Kidney (tissue), 14 donors: ENCODE data around the gene RAPGEF6. TPM values are rescaled to one million over a fixed set of nuclear protein-coding genes. Genes with fewer than 3 reads are reported as not detected.
A peak's percentile ranks its signal among the peaks of the same experiment; 100 is the strongest.

Experiments
- DNase-seq, 5 donors: peaks; one replicate each; pipeline ENCODE4 v3.0.0-alpha.2; 2013 to 2020
- FAIRE-seq: peaks from 2 replicates; lab custom pipeline; 2012; peaks lifted over from hg19 to GRCh38; lab: Jason Lieb, UNC
- H3K27ac ChIP-seq, 2 donors: one replicate each; pipeline ENCODE4 v1.7.0; 2013; ENCODE audit warnings: low read depth in 2 of 2, low read length in 2 of 2, inconsistent platforms in 1 of 2
- H3K27me3 ChIP-seq: one replicate; pipeline ENCODE4 v1.7.1; 2013; ENCODE audit warnings: low read length, inconsistent platforms; ENCODE audit not compliant: control insufficient read depth, insufficient read depth
- H3K36me3 ChIP-seq, 3 donors: one replicate each; pipeline versions ENCODE4 v1.7.0 to v1.7.1; 2013; ENCODE audit warnings: low read length in 3 of 3, control low read depth in 1 of 3, inconsistent platforms in 1 of 3; ENCODE audit not compliant: insufficient read depth in 3 of 3, control insufficient read depth in 2 of 3
- H3K4me1 ChIP-seq, 3 donors: one replicate each; pipeline versions ENCODE4 v1.7.0 to v1.7.1; 2013; ENCODE audit warnings: low read length in 3 of 3, inconsistent platforms in 1 of 3, low read depth in 1 of 3; ENCODE audit not compliant: control insufficient read depth in 2 of 3, insufficient read depth in 2 of 3
- H3K4me3 ChIP-seq, 3 donors: one replicate each; pipeline versions ENCODE4 v1.7.0 to v1.8.1; 2013; ENCODE audit warnings: low read length in 3 of 3, control low read depth in 1 of 3, inconsistent platforms in 1 of 3
- H3K9ac ChIP-seq, 3 donors: one replicate each; pipeline versions ENCODE4 v1.7.0 to v1.7.1; 2013; ENCODE audit warnings: low read length in 3 of 3, control low read depth in 1 of 3, inconsistent platforms in 1 of 3
- H3K9me3 ChIP-seq, 3 donors: one replicate each; pipeline versions ENCODE4 v1.7.0 to v1.7.1; 2013; ENCODE audit warnings: low read length in 3 of 3, control low read depth in 1 of 3, inconsistent platforms in 1 of 3; ENCODE audit not compliant: control insufficient read depth in 2 of 3, insufficient read depth in 1 of 3
- intact Hi-C: fragments of 100-400 bp; cut with DNase I; formaldehyde crosslinking; loops from one replicate; pipeline ENCODE4 v1.11.1; 2022
- polyA plus RNA-seq: library from polyadenylated mRNA; stranded (reverse); fragments of 350-450 nt; fragmentation: Illumina TruSeq; extraction: RNeasy Lipid Tissue Mini Kit (QIAGEN cat#74804); gene quantifications from one replicate; pipeline ENCODE4 v1.2.3, GENCODE V29; 2014; ENCODE audit warnings: low read depth, low replicate concordance; ENCODE audit not compliant: insufficient read depth
- total RNA-seq: library from RNA; stranded (reverse); fragmentation: NEBNext Ultra II Directional; extraction: Animal tissue kit (Norgen Biotek cat#: 25700); gene quantifications from one replicate; pipeline ENCODE4 v1.2.1, GENCODE V29; 2021
- TF ChIP-seq, protein P1 (sequence below): IDR thresholded peaks from 3 replicates; pipeline ENCODE4 v1.5.1; 2012; ENCODE audit warnings: mild to moderate bottlenecking, moderate library complexity, borderline replicate concordance; ENCODE audit not compliant: insufficient read depth; ENCODE audit errors: extremely low read depth
- donor health status: control.
- donor health status: control.
- donor health status: control.
- donor health status: control.
- donor health status: control.
- donor health status: DM: yes; HTN: yes; CAD: no.
- donor health status: Normal renal cell carcinoma (clear cell type).

RAPGEF6 gene
- total and polyA plus RNA-seq, 2 donors from 2014 or later = 1.8 to 28.6 TPM

DNA sequence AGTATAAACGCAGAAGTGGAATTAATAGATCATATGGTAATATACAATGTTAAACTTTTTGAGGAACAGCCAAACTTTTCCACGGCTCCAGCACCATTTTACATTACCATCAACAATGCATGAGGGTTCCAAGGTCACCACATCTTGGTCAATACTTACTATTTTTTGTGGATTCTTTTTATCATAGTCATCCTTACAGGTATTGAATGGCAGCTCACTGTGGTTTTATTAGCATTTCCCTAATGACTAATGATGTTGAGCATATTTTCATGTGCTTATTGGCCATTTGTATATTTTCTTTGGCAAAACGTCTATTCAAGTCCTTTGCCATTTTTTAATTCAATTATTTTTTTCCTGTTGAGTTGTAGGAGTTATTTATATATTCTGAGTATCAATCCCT, 14.1 kb upstream of the RAPGEF6 start:
- Histone ChIP-seq H3K9ac (no peak overlapping the region), H3K36me3 (peaks cover 3 to 33% (median 11%) of the 10 kb centered on the region in 3 donors), H3K27me3 (no peaks in the 10 kb centered on the region), H3K27ac (no peak overlapping the region), H3K9me3 (no peaks in the 10 kb centered on the region), H3K4me3 (no peak overlapping the region), H3K4me1 (no peaks in the 10 kb centered on the region)
- TF ChIP-seq, protein P1, sequence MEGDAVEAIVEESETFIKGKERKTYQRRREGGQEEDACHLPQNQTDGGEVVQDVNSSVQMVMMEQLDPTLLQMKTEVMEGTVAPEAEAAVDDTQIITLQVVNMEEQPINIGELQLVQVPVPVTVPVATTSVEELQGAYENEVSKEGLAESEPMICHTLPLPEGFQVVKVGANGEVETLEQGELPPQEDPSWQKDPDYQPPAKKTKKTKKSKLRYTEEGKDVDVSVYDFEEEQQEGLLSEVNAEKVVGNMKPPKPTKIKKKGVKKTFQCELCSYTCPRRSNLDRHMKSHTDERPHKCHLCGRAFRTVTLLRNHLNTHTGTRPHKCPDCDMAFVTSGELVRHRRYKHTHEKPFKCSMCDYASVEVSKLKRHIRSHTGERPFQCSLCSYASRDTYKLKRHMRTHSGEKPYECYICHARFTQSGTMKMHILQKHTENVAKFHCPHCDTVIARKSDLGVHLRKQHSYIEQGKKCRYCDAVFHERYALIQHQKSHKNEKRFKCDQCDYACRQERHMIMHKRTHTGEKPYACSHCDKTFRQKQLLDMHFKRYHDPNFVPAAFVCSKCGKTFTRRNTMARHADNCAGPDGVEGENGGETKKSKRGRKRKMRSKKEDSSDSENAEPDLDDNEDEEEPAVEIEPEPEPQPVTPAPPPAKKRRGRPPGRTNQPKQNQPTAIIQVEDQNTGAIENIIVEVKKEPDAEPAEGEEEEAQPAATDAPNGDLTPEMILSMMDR = no peak
- FAIRE-seq (peak; percentile 80), DNase-seq (no peak)
- intact Hi-C loops = no loop called here

DNA sequence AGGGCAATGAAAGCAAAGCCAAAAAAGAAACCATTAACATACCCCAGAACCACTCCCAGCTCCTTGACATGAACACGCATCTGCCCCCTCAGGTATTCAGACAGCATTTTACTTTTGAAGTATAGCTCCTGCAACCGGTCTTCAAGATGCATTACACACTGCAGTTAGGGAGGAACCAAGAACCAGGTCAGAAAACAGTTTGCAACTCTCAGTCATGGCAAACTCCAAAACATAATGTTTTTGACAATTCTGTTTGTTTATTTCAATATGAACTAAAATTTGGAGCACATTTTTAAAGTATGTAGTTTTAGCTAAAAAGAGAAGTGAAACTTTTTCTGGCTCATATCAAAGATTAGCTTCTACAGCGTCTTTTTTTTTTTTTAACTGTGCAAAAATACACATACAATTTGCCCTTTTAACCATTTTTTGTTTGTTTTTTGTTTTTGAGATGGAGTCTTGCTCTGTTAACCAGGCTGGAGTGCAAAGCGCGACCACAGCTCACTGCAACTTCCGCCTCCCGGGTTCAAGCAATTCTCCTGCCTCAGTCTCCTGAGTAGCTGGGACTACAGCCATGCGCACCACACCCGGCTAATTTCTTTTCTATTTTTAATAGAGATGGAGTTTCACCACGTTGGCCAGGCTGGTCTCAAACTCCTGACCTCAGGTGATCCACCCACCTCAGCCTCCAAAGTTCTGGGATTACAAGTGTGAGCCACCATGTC, 12.2 kb upstream of the RAPGEF6 start:
- H3K27me3 ChIP-seq = no peaks in the 10 kb centered on the region
- TF ChIP-seq, protein P1 = no peak
- FAIRE-seq (no peak), DNase-seq (no peak)
- H3K4me1 ChIP-seq = no peaks in the 10 kb centered on the region
- peaks cover 3 to 29% (median 11%) of the 10 kb centered on the region in 3 donors for H3K36me3 ChIP-seq
- no peak overlapping the region for H3K27ac ChIP-seq
- H3K4me3 ChIP-seq = no peak overlapping the region
- H3K9me3 ChIP-seq = no peaks in the 10 kb centered on the region
- no peak overlapping the region for H3K9ac ChIP-seq
- intact Hi-C loops = no loop called here

DNA sequence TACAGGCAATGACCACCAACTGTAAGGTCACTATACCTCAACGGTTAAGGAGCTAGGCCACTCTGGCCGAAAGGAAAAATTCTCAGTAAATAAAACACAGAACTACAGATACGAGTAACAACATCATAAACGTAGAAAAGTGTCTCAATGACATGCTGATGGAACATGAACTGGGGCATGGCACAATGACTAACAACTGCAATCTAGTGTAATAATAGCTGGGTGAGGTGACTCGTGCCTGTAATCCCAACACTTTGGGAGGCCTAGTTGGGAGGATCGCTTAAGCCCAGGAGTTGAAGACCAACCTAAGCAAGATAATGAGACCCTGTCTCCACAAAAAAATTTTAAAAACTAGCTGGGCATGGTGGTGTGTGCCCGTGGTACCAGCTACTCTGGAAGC, 9.8 kb upstream of the RAPGEF6 start:
- no peak for DNase-seq
- peaks cover 0 to 14% (median 3%) of the 10 kb centered on the region in 3 donors for H3K36me3 ChIP-seq
- intact Hi-C loops = no loop called here

More for the DNA sequence above, 9.8 kb upstream of the RAPGEF6 start:
- H3K4me1 ChIP-seq = no peaks in the 10 kb centered on the region
- no peak overlapping the region for H3K4me3 ChIP-seq
- no peaks in the 10 kb centered on the region for H3K9me3 ChIP-seq
- TF ChIP-seq, protein P1 = no peak
- H3K9ac ChIP-seq = no peak overlapping the region
- FAIRE-seq = no peak
- H3K27me3 ChIP-seq = no peaks in the 10 kb centered on the region
- H3K27ac ChIP-seq = no peak overlapping the region
